ENCODE results near the gene GNA12.

DNA sequence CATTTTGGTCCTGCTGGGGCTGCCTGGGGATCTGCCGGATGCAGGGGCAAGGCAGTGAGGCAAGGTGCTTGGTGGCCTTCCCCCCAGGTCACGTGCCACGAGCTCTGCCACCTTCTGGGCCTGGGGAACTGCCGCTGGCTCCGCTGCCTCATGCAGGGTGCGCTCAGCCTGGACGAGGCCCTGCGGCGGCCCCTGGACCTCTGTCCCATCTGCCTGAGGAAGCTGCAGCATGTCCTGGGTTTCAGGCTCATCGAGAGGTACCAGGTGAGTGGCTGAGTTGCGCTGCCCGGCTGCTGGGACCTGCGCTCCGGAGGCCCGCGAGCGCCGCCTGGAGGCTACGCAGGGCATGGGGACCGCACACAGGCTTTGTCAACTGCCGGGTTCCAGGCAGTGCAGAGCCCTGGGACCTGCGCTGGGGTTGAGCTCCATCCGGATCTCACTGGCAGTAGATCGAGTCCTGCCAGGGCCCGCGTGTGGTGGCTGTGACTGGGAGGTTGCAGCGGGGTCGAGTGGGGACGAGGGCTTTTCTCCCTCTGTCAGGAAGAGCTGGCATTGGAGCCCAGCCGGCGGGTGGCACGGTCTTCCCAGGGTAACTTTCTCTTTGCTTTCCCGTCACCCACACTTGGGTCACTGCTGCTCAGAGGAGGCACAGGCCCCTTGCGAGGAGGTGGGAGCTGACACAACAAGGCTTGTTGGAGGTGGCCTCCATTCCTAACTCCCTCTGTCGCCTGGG lies 134.4 kb downstream of the GNA12 start:
- TF ChIP-seq, protein P1, sequence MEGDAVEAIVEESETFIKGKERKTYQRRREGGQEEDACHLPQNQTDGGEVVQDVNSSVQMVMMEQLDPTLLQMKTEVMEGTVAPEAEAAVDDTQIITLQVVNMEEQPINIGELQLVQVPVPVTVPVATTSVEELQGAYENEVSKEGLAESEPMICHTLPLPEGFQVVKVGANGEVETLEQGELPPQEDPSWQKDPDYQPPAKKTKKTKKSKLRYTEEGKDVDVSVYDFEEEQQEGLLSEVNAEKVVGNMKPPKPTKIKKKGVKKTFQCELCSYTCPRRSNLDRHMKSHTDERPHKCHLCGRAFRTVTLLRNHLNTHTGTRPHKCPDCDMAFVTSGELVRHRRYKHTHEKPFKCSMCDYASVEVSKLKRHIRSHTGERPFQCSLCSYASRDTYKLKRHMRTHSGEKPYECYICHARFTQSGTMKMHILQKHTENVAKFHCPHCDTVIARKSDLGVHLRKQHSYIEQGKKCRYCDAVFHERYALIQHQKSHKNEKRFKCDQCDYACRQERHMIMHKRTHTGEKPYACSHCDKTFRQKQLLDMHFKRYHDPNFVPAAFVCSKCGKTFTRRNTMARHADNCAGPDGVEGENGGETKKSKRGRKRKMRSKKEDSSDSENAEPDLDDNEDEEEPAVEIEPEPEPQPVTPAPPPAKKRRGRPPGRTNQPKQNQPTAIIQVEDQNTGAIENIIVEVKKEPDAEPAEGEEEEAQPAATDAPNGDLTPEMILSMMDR (IDR thresholded peaks at IDR 0.05; ENCODE audit: borderline replicate concordance, extremely low read depth, low read length, poor library complexity, severe bottlenecking), result peak; percentile 99
- no peak for TF ChIP-seq EZH2 (IDR thresholded peaks at IDR 0.05; ENCODE audit: borderline replicate concordance, low read depth, low read length, severe bottlenecking)

Measured in DND-41 (cell line).